MM.1S (cell line): ENCODE measurements around the gene PLEKHS1.

Source experiments
- DNase-seq: peaks from one replicate; pipeline ENCODE4 v3.0.0-alpha.2; 2015
- H2AFZ ChIP-seq: fragments of 300-600 bp; sonication (generic); 2 replicates; pipeline ENCODE4 v1.6.0; 2016; ENCODE audit warnings: antibody characterized with exemption, low read length
- H3F3A ChIP-seq: fragments of 300-600 bp; sonication (generic); 2 replicates; pipeline ENCODE4 v1.6.1; 2016; ENCODE audit warnings: mild to moderate bottlenecking, antibody characterized with exemption, low read length, moderate library complexity, mixed read lengths; ENCODE audit not compliant: insufficient read depth
- H3K27ac ChIP-seq: fragments of 300-600 bp; sonication (generic); 2 replicates; pipeline ENCODE4 v1.5.1; 2016; ENCODE audit warnings: mild to moderate bottlenecking, low read length
- H3K27me3 ChIP-seq: fragments of 300-600 bp; sonication (generic); replicated peaks from 2 replicates; pipeline ENCODE4 v1.6.0; 2016; ENCODE audit warnings: low read length; ENCODE audit not compliant: insufficient read depth
- H3K36me3 ChIP-seq: fragments of 300-600 bp; sonication (generic); replicated peaks from 2 replicates; pipeline ENCODE4 v1.6.1; 2016; ENCODE audit warnings: mild to moderate bottlenecking, low read length, mixed read lengths; ENCODE audit not compliant: insufficient read depth
- H3K4me1 ChIP-seq: fragments of 300-600 bp; sonication (generic); 2 replicates; pipeline ENCODE4 v1.6.1; 2016; ENCODE audit warnings: low read length, mixed read lengths
- H3K4me2 ChIP-seq: fragments of 300-600 bp; sonication (generic); 2 replicates; pipeline ENCODE4 v1.6.0; 2016; ENCODE audit warnings: low read depth, low read length
- H3K4me3 ChIP-seq: fragments of 300-600 bp; sonication (generic); 2 replicates; pipeline ENCODE4 v1.5.1; 2016; ENCODE audit warnings: low read length, mixed read lengths
- H3K79me2 ChIP-seq: fragments of 300-600 bp; sonication (generic); 2 replicates; pipeline ENCODE4 v1.6.1; 2016; ENCODE audit warnings: mixed run types, low read length, mixed read lengths
- H3K9ac ChIP-seq: fragments of 300-600 bp; sonication (generic); 2 replicates; pipeline ENCODE4 v1.6.1; 2016; ENCODE audit warnings: low read length, mixed read lengths
- H3K9me2 ChIP-seq: fragments of 300-600 bp; sonication (generic); replicated peaks from 2 replicates; pipeline ENCODE4 v1.6.1; 2016; ENCODE audit warnings: mild to moderate bottlenecking, low read length, mixed read lengths; ENCODE audit not compliant: insufficient read depth
- H3K9me3 ChIP-seq: fragments of 300-600 bp; sonication (generic); replicated peaks from 2 replicates; pipeline ENCODE4 v1.6.1; 2016; ENCODE audit warnings: mild to moderate bottlenecking, low read length, mixed read lengths; ENCODE audit not compliant: insufficient read depth
- H4K20me1 ChIP-seq: fragments of 300-600 bp; sonication (generic); 2 replicates; pipeline ENCODE4 v1.6.1; 2016; ENCODE audit warnings: mild to moderate bottlenecking, low read length, moderate library complexity, mixed read lengths; ENCODE audit not compliant: insufficient read depth
- CTCF ChIP-seq: fragments of 300-600 bp; sonication (generic); IDR thresholded peaks from 2 replicates; pipeline ENCODE4 v1.5.1; 2016; ENCODE audit warnings: antibody characterized with exemption, low read length, mixed read lengths
- EZH2 ChIP-seq: fragments of 300-600 bp; sonication (generic); optimal IDR thresholded peaks from 2 replicates; pipeline ENCODE3; 2017; ENCODE audit warnings: low read depth, mild to moderate bottlenecking, antibody characterized with exemption, low read length, mixed read lengths
- EZH2phosphoT487 ChIP-seq: fragments of 300-600 bp; sonication (generic); IDR thresholded peaks from 2 replicates; pipeline ENCODE4 v1.6.1; 2018; ENCODE audit warnings: antibody characterized with exemption, low read length

The PLEKHS1 gene

GRCh38 chr10:113751181-113751732, at the start of gene PLEKHS1:
PLEKHS1 (plus strand) TSS chr10:113751682; CDS start chr10:113755278, 3,596 bp downstream.
- TF ChIP-seq CTCF (no peak), EZH2 (no peak), EZH2phosphoT487 (no peak)
- Histone ChIP-seq H3K27me3 (no peaks in the 10 kb centered on the region), H3K79me2 (no peaks in the 10 kb centered on the region), H3K4me2 (no peak within 1 kb of the TSS), H3K9me3 (no peaks in the 10 kb centered on the region), H2AFZ (no peak within 1 kb of the TSS), H4K20me1 (no peaks in the 10 kb centered on the region), H3K36me3 (no peaks in the 10 kb centered on the region), H3K4me1 (no peaks in the 10 kb centered on the region), H3K4me3 (no peak within 1 kb of the TSS), H3F3A (no peaks in the 10 kb centered on the region), H3K27ac (no peak within 1 kb of the TSS), H3K9ac (no peak within 1 kb of the TSS), H3K9me2 (no peaks in the 10 kb centered on the region)
- DNase-seq, result peak; percentile 7

- no peaks in the 10 kb centered on the region for H3K9me2 ChIP-seq
- 0 out of 2 replicates have a peak, but pooled peaks cover 5% of the 10 kb centered on the region for H3K36me3 ChIP-seq
- TF ChIP-seq EZH2phosphoT487 (no peak), EZH2 (no peak), CTCF (peak; percentile 63)
- no peak overlapping the region for H3K27ac ChIP-seq
- peaks cover 46% of the 10 kb centered on the region for H3K79me2 ChIP-seq
- no peaks in the 10 kb centered on the region for H3F3A ChIP-seq
- H4K20me1 ChIP-seq, result no peaks in the 10 kb centered on the region; the same call in 1 of the 2 replicates
- no peak overlapping the region for H2AFZ ChIP-seq
- no peaks in the 10 kb centered on the region for H3K27me3 ChIP-seq
- no peak overlapping the region for H3K4me2 ChIP-seq
- DNase-seq, result peak; percentile 39
- no peak overlapping the region for H3K4me3 ChIP-seq
- H3K9me3 ChIP-seq, result no peaks in the 10 kb centered on the region
- no peak overlapping the region for H3K9ac ChIP-seq
- H3K4me1 ChIP-seq, result no peaks in the 10 kb centered on the region
Measured at GRCh38 chr10:113704637-113705343, 46.7 kb upstream of the PLEKHS1 start.

- Histone ChIP-seq H3K4me1 (no peaks in the 10 kb centered on the region), H4K20me1 (no peaks in the 10 kb centered on the region; the same call in 1 of the 2 replicates), H3K9ac (no peak overlapping the region), H3K4me2 (no peak overlapping the region), H2AFZ (no peak overlapping the region), H3K27me3 (no peaks in the 10 kb centered on the region), H3K9me3 (no peaks in the 10 kb centered on the region), H3K79me2 (peaks cover 50% of the 10 kb centered on the region), H3F3A (no peaks in the 10 kb centered on the region), H3K9me2 (no peaks in the 10 kb centered on the region), H3K4me3 (no peak overlapping the region), H3K36me3 (0 out of 2 replicates have a peak, but pooled peaks cover 3% of the 10 kb centered on the region), H3K27ac (no peak overlapping the region)
- TF ChIP-seq EZH2phosphoT487 (no peak), EZH2 (no peak), CTCF (no peak)
- no peak for DNase-seq
Measured at GRCh38 chr10:113705344-113705652, 46.2 kb upstream of the PLEKHS1 start.
